ENCODE results near the gene EP400.
"Not testable (repeated sequence)": the region's sequence is repeated elsewhere in the genome, so short reads cannot be mapped to it uniquely, and the experiment has no call there.

EP400 gene

DNA sequence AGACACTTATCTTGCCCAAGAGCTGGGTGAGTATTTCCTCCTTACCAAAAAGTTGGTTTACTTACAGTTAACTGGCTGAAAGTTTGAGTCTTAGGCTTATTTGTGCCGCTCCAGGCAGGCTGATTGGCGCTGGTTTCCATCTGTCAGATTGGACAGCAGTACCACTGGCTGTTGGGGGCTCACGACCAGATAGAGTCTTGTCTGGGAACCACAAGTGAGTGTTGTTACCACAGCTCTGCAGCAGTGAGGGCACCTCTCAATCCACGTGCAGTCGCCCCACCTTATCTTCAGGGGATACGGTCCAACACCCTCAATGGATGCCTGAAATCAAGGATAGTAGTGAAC lies 135.5 kb downstream of the EP400 start:
- no peak for DNase-seq (ENCODE audit: low read depth in 3 of 3)

DNA sequence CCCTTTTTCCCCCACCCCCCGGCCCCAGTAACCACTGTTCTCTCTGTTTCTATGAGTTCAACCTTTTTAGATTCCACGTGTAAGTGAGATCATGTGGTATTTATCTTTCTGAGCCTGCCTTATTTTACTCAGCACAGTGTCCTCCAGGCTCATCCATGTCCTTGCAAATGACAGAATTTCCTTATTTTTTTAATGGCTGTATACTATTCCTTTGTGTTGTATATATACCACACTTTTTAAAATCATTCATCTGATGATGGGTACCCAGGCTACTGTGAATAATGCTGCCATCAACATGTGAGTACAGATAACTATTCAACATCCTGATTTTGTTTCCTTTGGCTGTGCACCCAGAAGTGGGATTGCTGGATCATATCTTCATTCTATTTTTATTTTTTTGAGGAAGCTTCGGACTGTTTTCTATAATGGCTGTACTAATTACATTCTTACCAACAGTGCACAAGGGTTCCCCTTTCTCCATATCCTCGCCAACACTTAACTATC lies 139.7 kb downstream of the EP400 start:
- no peak for DNase-seq (ENCODE audit: low read depth in 3 of 3)

DNA sequence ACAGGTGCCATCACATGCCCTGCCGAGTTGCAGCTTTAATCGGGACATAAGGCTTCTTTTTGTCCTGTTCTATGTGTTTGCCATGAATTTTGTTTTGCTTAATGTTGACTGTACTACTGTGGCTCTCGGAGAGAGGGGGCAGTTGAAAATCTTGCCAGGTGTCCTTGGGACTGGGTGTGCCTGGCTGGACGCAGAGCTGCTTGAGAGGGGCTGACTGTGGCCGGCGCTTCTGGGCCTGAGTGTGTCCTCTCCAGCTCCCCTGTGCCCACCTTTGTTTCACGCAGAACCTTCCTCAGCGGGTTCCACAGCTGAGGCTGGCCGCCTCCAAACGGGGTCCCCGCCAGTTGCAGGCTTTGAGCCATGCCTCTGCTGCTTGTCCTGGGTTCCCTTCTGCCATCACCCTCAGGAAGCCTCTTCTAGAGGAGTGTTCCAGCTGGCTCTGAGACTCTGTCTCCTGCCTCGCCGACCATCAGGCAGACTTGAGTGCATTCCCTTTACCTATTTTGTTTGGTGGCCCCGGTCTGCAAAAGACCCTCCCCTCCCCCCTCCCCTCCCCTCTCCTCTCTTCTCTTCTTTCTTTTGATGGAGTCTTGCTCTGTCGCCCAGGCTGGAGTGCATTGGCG lies 144.6 kb downstream of the EP400 start:
- DNase-seq (ENCODE audit: low read depth in 3 of 3): no peak

DNA sequence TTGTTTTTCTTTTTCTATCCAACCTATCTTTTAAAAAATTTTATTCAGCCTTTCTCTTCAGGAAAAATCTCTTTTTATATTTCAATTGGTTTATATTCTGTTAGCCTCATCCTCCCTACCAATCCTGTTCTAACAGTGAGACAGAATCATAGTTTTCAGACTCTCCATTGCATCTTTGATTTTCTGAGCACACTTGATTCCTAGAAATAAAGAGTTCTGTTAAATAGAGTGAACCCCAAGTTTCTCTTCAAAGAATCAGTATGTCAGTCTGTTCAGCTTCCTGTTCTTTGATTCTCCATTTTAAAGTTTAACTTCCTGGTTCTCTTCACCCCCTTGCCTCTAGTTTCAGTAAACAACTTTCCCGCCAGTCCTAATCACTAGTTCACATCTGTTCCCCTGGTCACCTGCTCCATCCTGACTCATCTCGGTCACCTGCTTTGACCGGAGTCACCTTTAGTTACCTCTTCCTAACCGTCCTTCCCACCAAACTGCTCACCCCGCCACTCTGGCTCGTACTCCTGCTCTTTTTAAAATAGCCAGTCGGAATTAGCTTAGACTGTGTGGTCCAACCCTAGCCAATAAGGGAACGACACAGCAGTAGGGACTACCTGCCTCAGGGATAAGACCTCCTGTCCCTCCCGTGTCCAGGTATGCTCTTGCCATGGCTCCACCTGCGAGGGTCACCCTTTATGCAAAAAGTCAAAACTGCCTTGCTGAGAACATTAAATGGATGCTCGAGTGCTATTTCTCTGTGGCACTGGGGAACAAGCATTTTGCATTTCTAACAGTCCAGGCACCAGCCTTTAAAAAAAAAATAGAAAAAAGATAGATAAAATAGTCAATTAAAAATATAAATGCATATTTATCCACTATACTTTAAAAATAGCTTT lies 146.0 kb downstream of the EP400 start:
- no peak for DNase-seq (ENCODE audit: low read depth in 3 of 3)

DNA sequence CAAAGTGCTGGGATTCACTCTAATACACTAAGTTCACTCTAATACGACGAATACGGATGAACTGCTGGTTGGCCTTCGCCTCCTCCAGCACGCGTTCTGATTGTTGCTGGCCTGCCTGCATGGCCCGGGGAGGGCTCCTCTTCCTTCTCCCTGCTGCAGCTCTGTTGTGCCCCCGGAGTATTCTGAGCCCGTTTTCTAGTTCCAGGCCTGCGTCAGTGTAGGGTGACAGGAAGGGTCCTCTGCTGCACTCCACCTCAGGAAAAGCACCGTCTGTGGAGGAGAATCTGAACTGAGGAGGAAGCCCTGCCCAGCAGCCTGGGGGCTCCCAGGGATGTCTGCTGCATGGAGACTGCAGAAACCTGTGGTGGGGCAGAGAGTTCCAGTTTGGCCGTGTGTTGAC lies 150.0 kb downstream of the EP400 start:
- no peak for DNase-seq (ENCODE audit: low read depth in 3 of 3)

DNA sequence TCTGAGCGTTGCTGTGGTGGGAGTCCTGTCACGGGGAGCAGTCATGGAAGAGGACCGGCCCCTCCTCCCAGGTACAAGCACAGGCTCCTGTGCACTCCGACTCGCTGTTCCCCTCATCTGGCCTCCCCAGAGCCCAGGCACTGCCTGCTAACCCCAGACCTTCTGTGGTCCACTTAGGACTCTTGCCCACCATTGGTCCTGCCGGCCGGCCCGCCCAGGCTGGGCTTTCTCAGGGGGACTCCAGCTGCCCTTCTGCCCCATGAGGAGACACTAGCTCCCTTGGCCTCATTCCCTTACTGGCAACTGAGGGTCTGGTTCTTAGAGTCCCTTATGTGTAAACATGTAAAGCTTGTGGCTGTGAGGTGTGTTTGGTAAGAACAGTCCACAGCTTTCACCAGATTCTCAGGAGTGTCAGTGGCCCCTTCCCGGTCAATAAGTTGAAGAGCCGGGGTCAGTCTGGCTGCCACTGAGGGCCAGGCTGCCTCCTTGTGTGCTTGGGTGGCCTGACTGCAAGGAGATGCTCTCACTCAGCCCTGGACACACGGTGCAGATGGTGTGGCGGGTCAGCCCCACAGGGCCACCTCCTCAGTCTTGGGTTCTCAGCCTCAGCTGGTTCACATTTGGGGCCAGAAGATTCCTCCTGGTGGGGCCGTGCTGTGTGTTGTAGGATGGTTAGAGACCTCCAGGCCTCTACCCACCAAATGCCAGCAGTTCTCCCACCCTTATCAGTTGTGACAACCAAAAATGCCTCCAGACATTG lies 150.7 kb downstream of the EP400 start:
- no peak for DNase-seq (ENCODE audit: low read depth in 3 of 3)

DNA sequence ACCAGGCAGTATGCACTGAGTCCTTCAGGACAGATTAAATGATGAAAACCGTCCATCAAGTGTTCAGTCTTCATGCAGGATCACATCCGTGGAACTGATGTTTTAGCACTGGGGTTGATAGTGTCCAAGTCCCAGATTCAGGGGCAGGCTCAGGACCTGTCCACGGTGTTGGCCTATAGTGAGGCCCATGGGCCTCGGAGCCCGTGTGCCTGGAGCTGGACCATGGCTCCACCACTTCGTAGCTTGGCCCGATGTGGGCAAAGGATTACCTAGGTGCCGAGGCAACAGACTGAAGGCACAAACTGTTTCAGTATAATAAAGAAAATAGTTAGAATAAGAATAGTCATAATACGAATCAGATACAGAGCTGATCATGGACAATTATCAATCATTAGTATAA lies 152.6 kb downstream of the EP400 start:
- DNase-seq (ENCODE audit: low read depth in 3 of 3): no peak

DNA sequence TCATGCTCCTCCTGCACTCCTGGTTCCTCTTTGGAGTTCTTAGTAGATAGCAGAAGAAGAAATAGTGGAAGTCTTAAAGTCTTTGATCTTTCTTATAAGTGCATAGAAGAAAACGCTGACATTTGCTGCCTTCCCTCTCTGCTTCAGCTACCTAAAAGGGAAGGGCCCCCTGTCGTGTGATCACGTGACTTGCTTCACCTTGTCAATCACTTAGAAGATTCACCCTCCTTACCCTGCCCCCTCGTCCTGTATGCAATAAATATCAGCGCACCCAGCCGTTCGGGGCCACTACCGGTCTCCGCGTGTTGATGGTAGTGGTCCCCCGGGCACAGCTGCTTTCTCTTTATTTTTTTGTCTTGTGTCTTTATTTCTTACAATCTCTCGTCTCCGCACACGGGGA lies 153.3 kb downstream of the EP400 start:
- not testable (repeated sequence) for DNase-seq (ENCODE audit: low read depth in 3 of 3)

DNA sequence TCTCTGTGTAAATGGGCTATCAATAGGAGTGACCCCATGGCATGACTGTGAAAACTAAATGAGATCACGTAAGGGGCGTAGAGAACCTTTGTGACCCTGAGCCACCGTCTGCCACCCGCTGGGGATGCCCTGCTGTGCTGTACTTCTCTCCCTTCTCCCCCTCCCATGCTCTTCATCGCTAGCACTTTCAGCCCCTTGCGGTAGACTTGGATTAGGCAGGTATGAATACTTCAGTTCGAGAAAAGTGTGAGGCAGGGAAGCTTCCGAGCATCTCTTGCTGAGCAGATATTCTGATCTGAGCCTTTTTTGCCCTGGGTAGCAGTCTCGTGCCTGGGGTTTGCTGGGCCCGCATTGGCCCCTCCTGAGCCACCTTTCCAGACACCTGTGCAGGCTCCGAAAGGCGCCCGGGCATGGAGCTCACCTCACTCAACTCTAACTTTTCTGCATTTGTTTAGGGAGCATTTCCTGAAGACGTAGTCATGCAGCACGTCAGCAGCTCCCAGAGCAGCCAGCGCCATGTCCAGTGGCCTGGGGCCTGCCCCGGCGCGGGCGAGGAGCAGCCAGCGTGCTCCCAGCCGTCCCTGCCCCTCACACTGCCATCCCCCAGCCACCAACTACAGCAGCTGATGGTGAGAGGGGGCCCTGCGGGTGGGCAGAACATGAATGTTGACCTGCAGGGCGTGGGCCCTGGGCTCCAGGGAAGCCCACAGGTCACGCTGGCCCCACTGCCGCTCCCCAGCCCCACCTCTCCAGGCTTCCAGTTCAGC lies 154.0 kb downstream of the EP400 start:
- no peak for DNase-seq (ENCODE audit: low read depth in 3 of 3)

DNA sequence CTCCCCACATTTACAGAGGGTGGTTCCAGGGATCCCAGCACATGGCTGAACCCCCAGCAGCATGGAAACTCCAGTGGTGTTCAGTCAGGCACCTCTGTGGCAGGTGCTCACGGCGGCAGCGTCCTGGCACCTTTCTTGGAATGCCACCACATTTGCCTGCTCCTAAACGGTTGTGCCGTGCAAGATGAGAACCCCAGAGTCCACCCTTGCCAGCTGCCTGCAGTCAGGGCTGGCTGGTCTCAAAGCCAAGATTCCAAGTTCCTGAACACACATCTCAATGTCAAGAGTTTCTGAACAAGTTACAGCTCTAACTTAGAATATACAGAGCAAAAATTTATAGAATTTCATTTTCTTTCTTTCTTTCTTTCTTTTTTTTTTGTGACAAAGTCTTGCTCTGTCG lies 155.7 kb downstream of the EP400 start:
- no peak for DNase-seq (ENCODE audit: low read depth in 3 of 3)

DNA sequence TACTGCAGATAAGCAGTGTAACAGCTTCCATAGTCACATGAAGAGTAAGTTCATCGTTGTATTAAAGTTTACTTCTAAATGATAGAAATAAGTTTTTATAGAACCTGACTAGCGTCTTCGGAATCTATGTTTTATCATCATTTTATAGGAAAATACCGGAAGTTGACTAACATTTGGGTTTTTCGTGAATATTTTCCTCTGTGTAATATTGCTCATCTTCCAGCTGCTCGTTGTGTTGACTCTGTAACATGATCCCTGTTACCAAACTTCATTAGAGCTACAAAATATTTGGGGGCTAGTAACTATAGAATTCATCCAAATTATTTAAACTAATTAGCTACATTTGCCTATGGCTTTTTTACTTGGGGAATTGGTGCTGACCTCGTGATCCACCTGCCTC lies 157.2 kb downstream of the EP400 start:
- DNase-seq (ENCODE audit: low read depth in 3 of 3): no peak

DNA sequence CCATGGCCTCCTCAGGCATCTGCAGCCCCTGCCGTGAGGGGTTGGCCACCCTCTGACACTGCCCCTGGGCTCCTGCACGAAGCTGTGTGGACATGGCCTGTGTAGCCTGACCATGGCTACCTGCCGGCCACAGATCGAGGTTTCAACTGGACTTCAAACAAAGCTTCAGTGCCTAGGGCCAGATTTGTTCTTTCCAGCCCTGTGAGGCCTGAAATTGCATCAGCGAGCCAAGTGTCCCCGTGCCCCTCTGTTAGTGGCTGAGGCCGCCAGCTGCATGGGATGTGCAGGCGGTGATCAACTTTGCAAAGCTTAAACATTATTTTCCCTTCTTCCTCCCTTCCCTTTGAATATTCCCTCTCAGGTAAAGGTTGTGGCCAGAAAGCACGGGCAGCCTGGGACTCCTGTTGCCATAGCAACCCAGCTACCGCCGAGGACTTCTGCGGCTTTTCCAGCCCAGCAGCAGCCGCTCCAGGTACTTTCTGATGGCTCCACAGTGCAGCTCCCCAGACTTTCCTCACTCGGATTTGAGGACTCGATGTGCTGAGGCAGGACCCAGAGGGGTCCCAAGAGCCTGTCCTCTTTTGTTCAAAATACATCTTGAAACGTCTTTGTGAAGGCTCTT lies 158.6 kb downstream of the EP400 start:
- no peak for DNase-seq (ENCODE audit: low read depth in 3 of 3)

DNA sequence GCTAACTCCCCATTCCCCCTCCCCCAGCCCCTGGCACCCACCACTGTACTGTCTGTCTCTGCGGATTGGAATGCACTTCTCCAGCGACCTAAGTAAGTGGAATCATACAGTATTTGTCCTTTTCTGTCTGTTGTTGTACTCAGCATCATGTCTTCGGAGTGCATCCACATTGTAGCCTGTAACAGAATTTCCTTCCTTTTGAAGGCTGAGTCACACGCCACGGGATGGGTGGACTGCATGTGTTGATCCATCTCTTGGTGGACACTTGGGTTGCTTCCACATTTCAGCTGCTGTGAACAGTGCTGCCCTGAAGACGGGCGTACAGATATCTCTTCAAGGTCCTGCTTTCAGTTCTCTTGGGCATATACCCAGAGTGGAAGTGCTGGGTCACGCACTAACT lies 160.0 kb downstream of the EP400 start:
- no peak for DNase-seq (ENCODE audit: low read depth in 3 of 3)

DNA sequence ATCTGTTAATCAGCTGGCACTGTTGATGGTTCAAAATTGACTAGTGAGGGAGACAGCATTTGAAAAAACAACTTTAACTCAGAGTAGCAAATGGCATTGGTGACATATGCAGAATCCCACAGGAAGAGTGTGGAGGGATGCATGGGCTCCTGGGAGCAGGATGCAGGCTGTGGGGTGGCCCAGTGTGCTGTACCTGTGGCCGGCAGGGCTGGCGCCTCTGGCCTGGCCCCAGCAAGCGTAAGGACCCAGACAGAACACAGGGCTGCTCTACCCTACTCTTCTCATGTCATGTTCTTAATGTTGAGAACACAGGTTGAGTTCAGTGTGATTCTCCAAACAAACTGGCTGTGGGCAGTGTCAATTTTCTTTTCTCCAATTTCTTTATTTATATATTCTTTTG lies 160.9 kb downstream of the EP400 start:
- DNase-seq (ENCODE audit: low read depth in 3 of 3): no peak

DNA sequence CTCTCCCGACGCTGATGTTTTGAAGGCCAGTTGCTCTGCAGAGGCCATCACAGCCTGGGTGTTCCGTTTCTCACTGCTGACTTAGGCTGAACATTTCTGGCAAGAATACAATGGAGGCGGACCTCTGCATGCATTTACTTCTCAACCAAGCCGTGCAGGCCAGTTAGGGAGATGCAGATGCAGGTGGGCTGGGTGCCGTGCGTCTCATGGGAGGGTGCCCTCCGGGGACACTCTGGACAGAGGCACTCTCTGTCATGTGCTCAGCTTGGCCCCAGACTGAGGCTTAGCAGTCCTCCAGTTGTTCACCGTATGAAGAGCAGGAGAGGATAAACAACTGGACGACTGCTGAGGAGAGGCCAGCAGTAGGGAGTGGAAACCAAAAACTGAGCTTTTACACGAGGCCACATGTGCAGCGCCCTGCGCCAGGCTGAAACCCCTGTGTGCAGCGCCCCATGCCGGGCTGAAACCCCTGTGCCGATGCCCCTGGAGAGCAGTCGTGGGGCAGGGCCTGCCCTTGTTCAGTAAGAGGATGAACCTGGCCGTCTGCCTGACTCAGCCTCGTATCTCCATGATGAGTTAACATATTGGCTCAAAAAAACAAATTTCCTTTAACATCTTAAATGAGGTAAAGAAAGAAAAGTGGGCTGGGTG lies 162.0 kb downstream of the EP400 start:
- DNase-seq (ENCODE audit: low read depth in 3 of 3): no peak

DNA sequence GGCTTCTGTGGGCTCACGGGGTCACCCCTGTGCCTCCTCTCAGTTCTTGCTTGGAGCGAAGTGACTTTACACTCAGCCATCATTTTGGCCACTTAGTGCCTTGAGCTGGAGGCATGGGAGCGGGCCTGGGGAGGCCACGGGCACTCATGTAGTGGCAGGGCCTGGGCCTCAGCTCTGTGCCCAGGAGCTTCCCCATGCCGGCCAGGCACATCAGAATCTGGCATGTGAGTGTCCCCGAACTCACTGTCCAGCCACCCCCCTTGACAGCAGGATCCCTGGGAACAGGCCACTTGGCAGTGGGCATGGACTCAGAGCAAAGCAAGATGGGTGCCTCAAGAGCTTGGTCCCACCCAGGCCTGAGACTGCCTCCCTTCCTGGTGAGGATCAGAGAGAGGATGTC lies 164.9 kb downstream of the EP400 start:
- DNase-seq (ENCODE audit: low read depth in 3 of 3): no peak

DNA sequence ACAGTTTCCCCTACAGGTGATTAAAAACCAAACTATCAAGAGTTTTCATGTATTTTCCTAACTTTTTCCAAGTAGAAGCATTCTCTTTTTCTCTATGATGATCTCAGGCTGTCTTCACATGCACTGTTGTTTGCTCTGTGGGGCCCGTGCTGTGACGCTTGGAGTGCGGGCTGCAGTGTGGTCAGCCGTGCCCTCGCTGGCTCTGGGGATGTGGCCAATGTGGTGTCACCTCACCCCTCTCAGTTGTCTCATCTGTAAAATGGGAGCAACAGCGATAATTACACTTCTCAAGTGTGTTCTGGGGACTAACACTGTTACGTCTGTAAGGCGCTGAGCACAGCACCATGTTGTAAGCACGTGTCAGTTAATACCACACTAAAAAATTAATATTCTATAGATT lies 165.8 kb downstream of the EP400 start:
- no peak for DNase-seq (ENCODE audit: low read depth in 3 of 3)

DNA sequence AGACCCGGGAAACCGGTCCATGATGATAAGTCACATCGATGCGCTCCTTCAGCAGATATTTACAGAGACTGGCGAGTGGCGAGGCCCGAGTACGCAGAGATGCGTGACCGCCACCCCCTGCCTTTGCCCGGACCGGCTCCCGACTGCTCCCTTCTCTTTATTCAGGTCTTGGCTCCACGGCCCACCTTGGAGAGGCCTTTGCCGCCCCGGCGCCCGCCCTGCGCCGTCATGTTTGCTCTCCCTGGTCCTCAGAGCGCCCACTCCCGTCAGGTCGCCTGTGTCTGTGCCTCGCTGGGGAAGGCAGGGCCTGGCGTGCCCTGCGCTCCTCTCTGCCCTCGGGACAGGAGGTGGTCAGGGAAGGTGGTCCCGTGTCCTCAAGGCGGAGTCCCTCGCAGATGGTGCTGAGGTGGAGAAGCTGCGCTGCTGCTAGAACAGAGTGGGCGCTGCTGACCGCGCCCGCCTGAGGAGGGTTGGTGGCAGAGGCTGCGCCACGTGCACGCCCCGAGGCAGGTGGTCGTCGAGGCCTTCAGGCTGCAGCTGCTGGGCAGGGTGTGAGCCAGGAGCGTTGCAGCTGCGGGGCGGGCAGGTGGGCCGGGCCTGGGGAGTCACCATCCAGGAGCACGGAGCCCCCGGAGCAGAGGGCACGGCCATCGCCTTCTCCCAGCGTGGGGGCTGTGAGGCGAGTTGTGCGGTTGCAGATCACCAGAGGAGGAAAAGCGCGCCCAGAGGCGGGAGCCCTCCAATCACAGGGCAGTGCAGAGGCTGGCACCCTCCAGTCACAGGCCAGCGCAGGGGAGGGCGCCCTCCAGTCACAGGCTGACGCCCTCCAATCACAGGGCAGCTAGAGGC lies 167.2 kb downstream of the EP400 start:
- no peak for DNase-seq (ENCODE audit: low read depth in 3 of 3)

DNA sequence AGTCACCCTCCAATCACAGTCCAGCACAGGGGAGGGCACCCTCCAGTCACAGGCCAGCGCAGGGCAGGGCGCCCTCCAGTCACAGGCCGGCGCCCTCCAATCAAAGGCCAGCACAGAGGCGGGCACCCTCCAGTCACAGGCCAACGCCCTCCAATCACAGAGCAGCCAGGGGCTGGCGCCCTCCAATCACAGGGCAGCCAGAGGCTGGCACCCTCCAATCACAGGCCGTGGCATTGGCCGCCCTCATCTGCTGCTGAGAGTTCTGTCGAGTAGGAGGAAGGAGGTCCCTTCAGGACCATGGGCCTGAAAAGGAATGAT lies 167.8 kb downstream of the EP400 start:
- DNase-seq (ENCODE audit: low read depth in 3 of 3): no peak

DNA sequence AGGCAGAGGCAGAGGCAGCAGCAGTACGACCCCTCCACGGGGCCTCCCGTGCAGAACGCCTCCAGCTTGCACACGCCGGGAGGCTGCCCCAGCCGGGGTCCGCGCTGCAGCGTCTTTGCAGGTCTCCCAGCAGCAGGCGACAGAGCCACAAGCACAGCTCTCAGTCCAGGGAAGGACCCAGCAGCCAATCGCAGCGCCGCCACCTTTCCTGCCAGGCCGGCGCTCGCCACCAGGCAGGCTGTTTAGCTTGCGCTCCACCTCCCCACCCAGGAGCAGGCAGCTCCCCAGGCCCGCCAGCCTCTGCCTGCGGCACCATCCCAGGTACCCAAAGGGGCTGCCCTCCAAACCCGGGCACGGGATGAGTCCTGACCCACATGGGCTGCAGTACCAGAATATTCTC lies 169.1 kb downstream of the EP400 start:
- no peak for DNase-seq (ENCODE audit: low read depth in 3 of 3)

All from stimulated activated CD4-positive, alpha-beta T cell treated with anti-CD3 and anti-CD28 coated beads, TNF-alpha, amount 100 ng/mL, for 48 hours (primary cell).